ENCODE measurements around the gene HELLS. TPM values are rescaled to one million over a fixed set of nuclear protein-coding genes. Genes with fewer than 3 reads are reported as not detected.

Gene HELLS
- total RNA-seq, 4 donors from 2014 or later, result 1.8 to 8.5 (median 7.9) TPM

- no peak for TF ChIP-seq CTCF (IDR thresholded peaks at IDR 0.05; ENCODE audit: low read depth)
Observed at GRCh38 chr10:94639902-94640301, 94.3 kb downstream of the HELLS start.

GRCh38 chr10:94640562-94640961 is 95.0 kb downstream of the HELLS start:
- TF ChIP-seq CTCF (IDR thresholded peaks at IDR 0.05; ENCODE audit: low read depth), result no peak

- TF ChIP-seq CTCF (IDR thresholded peaks at IDR 0.05; ENCODE audit: low read depth), result no peak
Observed at GRCh38 chr10:94641480-94641879, 95.9 kb downstream of the HELLS start.

GRCh38 chr10:94644352-94644751 is 98.8 kb downstream of the HELLS start:
- TF ChIP-seq CTCF (IDR thresholded peaks at IDR 0.05; ENCODE audit: low read depth), result no peak

- TF ChIP-seq CTCF (IDR thresholded peaks at IDR 0.05; ENCODE audit: low read depth), result no peak
Observed at GRCh38 chr10:94645285-94645684, 99.7 kb downstream of the HELLS start.

Other genes starting within 250 kb of the HELLS start
- gene NOC3L, start 182.8 kb upstream of the HELLS start, total RNA-seq, result 10 to 100 TPM in 3 of 4 donors, 1 to 10 TPM in 1; 10.0 to 36.8 (median 16.0) TPM
- gene TBC1D12, start 143.2 kb upstream of the HELLS start, total RNA-seq, result 10 to 100 TPM; 19.0 to 24.2 (median 20.5) TPM
- not detected for gene CYP2C18, start 137.9 kb downstream of the HELLS start, total RNA-seq
- gene CYP2C19, start 216.9 kb downstream of the HELLS start, total RNA-seq, result under 1 TPM in 1 of 4 donors, not detected in 3; 0.88 TPM

Data from subcutaneous adipose tissue (tissue), 4 donors.